ENCODE data around the gene SAP30L. TPM values are rescaled to one million over a fixed set of nuclear protein-coding genes. Genes with fewer than 3 reads are reported as not detected.

Gene SAP30L
- total RNA-seq, 1 donor from 2014 or later, result 25.7 TPM

Other genes starting within 250 kb of the SAP30L start
- not detected in 2 replicates for gene HAND1, start 32.2 kb downstream of the SAP30L start, total RNA-seq